H1 (cell line): ENCODE data around the gene CYP2S1. TPM values are rescaled to one million over a fixed set of nuclear protein-coding genes. Genes with fewer than 3 reads are reported as not detected.
"Not testable (repeated sequence)": the region's sequence is repeated elsewhere in the genome, so short reads cannot be mapped to it uniquely, and the experiment has no call there.

Experiments
- CTCF ChIA-PET: fragments of 300-600 bp; sonication (Branson Sonifier 250); formaldehyde crosslinking; loops from one replicate; lab custom pipeline; 2021; ENCODE audit not compliant: partially characterized antibody; lab: Charles Lee
- POLR2A ChIA-PET: fragments of 300-600 bp; sonication (Branson Sonifier 250); formaldehyde crosslinking; loops from one replicate; lab custom pipeline; 2021; ENCODE audit warnings: inconsistent platforms; ENCODE audit not compliant: partially characterized antibody; lab: Charles Lee
- DNase-seq, 2 experiments: peaks; one replicate each; pipeline versions ENCODE4 v3.0.0 to v3.0.0-alpha.2; 2010 to 2022; ENCODE audit warnings: low spot score in 2 of 2, low read depth in 1 of 2, mixed read lengths in 1 of 2
- FAIRE-seq: peaks from 2 replicates; lab custom pipeline; 2011; peaks lifted over from hg19 to GRCh38; lab: Jason Lieb, UNC
- H2AFZ ChIP-seq: 2 replicates; pipeline ENCODE4 v1.8.1; 2012; ENCODE audit warnings: low read length, inconsistent platforms
- H2AK5ac ChIP-seq: 2 replicates; pipeline ENCODE4 v1.6.1; 2013; ENCODE audit warnings: low read depth, low read length
- H2BK120ac ChIP-seq: replicated peaks from 2 replicates; pipeline ENCODE3; 2013; ENCODE audit warnings: low read depth, low read length, inconsistent platforms
- H2BK12ac ChIP-seq: 2 replicates; pipeline ENCODE4 v1.6.1; 2013; ENCODE audit warnings: low read depth, low read length
- H2BK15ac ChIP-seq: 2 replicates; pipeline ENCODE4 v1.6.1; 2013; ENCODE audit warnings: low read length
- H2BK20ac ChIP-seq: 2 replicates; pipeline ENCODE4 v1.6.1; 2013; ENCODE audit warnings: low read length
- H2BK5ac ChIP-seq: 2 replicates; pipeline ENCODE4 v1.6.1; 2013; ENCODE audit warnings: low read depth, low read length
- H3K14ac ChIP-seq: 2 replicates; pipeline ENCODE4 v1.6.1; 2013; ENCODE audit warnings: inconsistent platforms; ENCODE audit not compliant: insufficient read length
- H3K18ac ChIP-seq: 2 replicates; pipeline ENCODE4 v1.6.1; 2013; ENCODE audit warnings: low read length; ENCODE audit errors: extremely low read depth
- H3K23ac ChIP-seq: 2 replicates; pipeline ENCODE4 v1.6.1; 2013; ENCODE audit warnings: inconsistent platforms; ENCODE audit not compliant: insufficient read length
- H3K23me2 ChIP-seq: 2 replicates; pipeline ENCODE4 v1.6.1; 2013; ENCODE audit warnings: low read depth, low read length
- H3K27ac ChIP-seq: 2 replicates; pipeline ENCODE4 v1.6.1; 2011; ENCODE audit warnings: low read depth, low read length, inconsistent platforms
- H3K27me3 ChIP-seq, 4 experiments: replicated peaks in 1 of 4; 1 replicate in 1 of 4; 2 replicates in 3 of 4; pipeline versions ENCODE4 v1.6.1 to v1.8.1; 2011 to 2013; ENCODE audit warnings: low read length in 3 of 4, mild to moderate bottlenecking in 3 of 4, inconsistent platforms in 2 of 4, mixed read lengths in 2 of 4, moderate library complexity in 1 of 4; ENCODE audit not compliant: control insufficient read depth in 3 of 4, insufficient read depth in 3 of 4; ENCODE audit errors: extremely low read depth in 1 of 4
- H3K36me3 ChIP-seq, 4 experiments: 2 replicates each; pipeline versions ENCODE4 v1.6.1 to v1.8.1; 2011 to 2013; ENCODE audit warnings: mild to moderate bottlenecking in 4 of 4, low read length in 3 of 4, moderate library complexity in 2 of 4, control low read depth in 1 of 4, inconsistent platforms in 1 of 4; ENCODE audit not compliant: insufficient read depth in 4 of 4, control insufficient read depth in 2 of 4
- H3K4ac ChIP-seq: replicated peaks from 2 replicates; pipeline ENCODE3; 2013; ENCODE audit warnings: low read length, low read depth, mixed read lengths, inconsistent platforms; ENCODE audit not compliant: insufficient read length
- H3K4me1 ChIP-seq, 4 experiments: replicated peaks in 1 of 4; 1 replicate in 1 of 4; 2 replicates in 3 of 4; pipeline versions ENCODE4 v1.6.1 to v1.8.1; 2011 to 2013; ENCODE audit warnings: low read length in 3 of 4, inconsistent platforms in 2 of 4, mixed read lengths in 1 of 4; ENCODE audit not compliant: insufficient read depth in 4 of 4, control insufficient read depth in 3 of 4
- H3K4me2 ChIP-seq, 2 experiments: 2 replicates each; pipeline versions ENCODE4 v1.6.1 to v1.8.1; 2011 to 2013; ENCODE audit warnings: low read depth in 2 of 2, low read length in 2 of 2, control low read depth in 1 of 2, inconsistent platforms in 1 of 2, mild to moderate bottlenecking in 1 of 2; ENCODE audit not compliant: insufficient read depth in 1 of 2
- H3K4me3 ChIP-seq, 4 experiments: fragments of 200-600, 300-600 bp in 1 of 4; sonication (generic), shearing (Covaris generic), sonication (Bioruptor Twin) in 1 of 4; 2 replicates each; pipeline versions ENCODE4 v1.5.1 to v1.8.1; 2011 to 2016; ENCODE audit warnings: low read length in 4 of 4, low read depth in 3 of 4, control low read depth in 2 of 4, inconsistent platforms in 2 of 4, mild to moderate bottlenecking in 2 of 4, mixed read lengths in 1 of 4, moderate library complexity in 1 of 4; ENCODE audit not compliant: insufficient read depth in 2 of 4; ENCODE audit errors: extremely low read depth in 1 of 4
- H3K56ac ChIP-seq: replicated peaks from 2 replicates; pipeline ENCODE3; 2013; ENCODE audit warnings: low read depth, mild to moderate bottlenecking, mixed read lengths, low read length, inconsistent platforms; ENCODE audit not compliant: insufficient read length
- H3K79me1 ChIP-seq: 2 replicates; pipeline ENCODE4 v1.6.1; 2013; ENCODE audit warnings: low read depth, low read length, control low read depth
- H3K79me2 ChIP-seq, 2 experiments: 2 replicates each; pipeline versions ENCODE4 v1.6.1 to v1.8.1; 2012 to 2013; ENCODE audit warnings: low read length in 2 of 2, mild to moderate bottlenecking in 2 of 2, inconsistent platforms in 1 of 2; ENCODE audit not compliant: insufficient read depth in 2 of 2, control insufficient read depth in 1 of 2
- H3K9ac ChIP-seq, 4 experiments: replicated peaks in 1 of 4; 1 replicate in 1 of 4; 2 replicates in 3 of 4; pipeline versions ENCODE4 v1.6.1 to v1.8.1; 2011 to 2013; ENCODE audit warnings: low read depth in 3 of 4, low read length in 3 of 4, control low read depth in 2 of 4, mild to moderate bottlenecking in 2 of 4, moderate library complexity in 2 of 4, inconsistent platforms in 1 of 4; ENCODE audit errors: extremely low read depth in 1 of 4
- H3K9me3 ChIP-seq, 2 experiments: 2 replicates each; pipeline versions ENCODE4 v1.6.1 to v1.8.1; 2012 to 2013; ENCODE audit warnings: mild to moderate bottlenecking in 2 of 2, moderate library complexity in 2 of 2, control low read depth in 1 of 2, inconsistent platforms in 1 of 2, low read depth in 1 of 2, low read length in 1 of 2, mixed read lengths in 1 of 2; ENCODE audit not compliant: insufficient read depth in 2 of 2
- H4K20me1 ChIP-seq, 2 experiments: replicated peaks in 1 of 2; 2 replicates each; pipeline versions ENCODE3 to v1.8.1; 2011 to 2013; ENCODE audit warnings: inconsistent platforms in 2 of 2, low read length in 2 of 2, mild to moderate bottlenecking in 1 of 2; ENCODE audit not compliant: insufficient read depth in 2 of 2, control insufficient read depth in 1 of 2
- H4K5ac ChIP-seq: 2 replicates; pipeline ENCODE4 v1.6.1; 2013; ENCODE audit warnings: low read length, low read depth, mixed read lengths, inconsistent platforms; ENCODE audit not compliant: insufficient read length
- H4K8ac ChIP-seq: 2 replicates; pipeline ENCODE4 v1.8.0; 2013; ENCODE audit warnings: mild to moderate bottlenecking, moderate library complexity, low read length, inconsistent platforms; ENCODE audit not compliant: insufficient read depth; ENCODE audit errors: extremely low read depth
- H4K91ac ChIP-seq: replicated peaks from 2 replicates; pipeline ENCODE3; 2013; ENCODE audit warnings: low read length, mixed read lengths, inconsistent platforms; ENCODE audit not compliant: insufficient read length
- WGBS, 2 experiments: shearing (Covaris generic) in 1 of 2; methylation state at CpG; one replicate each; pipeline versions ENCODE4 v1.1.6 to v1.1.7; 2013 to 2015; ENCODE audit warnings: low lambda C conversion rate in 2 of 2, mixed read lengths in 2 of 2, inconsistent platforms in 1 of 2, low coverage in 1 of 2, missing lambda C conversion rate in 1 of 2; ENCODE audit not compliant: insufficient replicate concordance in 2 of 2, insufficient coverage in 1 of 2, insufficient read length in 1 of 2; ENCODE audit errors: extremely low coverage in 1 of 2, missing lambda C conversion rate in 1 of 2; 5-methylcytosine and 5-hydroxymethylcytosine counted together
- polyA plus RNA-seq, 7 experiments: library from polyadenylated mRNA; depleted of rRNA in 3 of 7; stranded (reverse) in 5 of 7; unstranded in 2 of 7; fragments of >200 nt in 5 of 7; fragments of 200-250 nt in 2 of 7; gene quantifications; 1 replicate in 5 of 7; 2 replicates in 1 of 7; 4 replicates in 1 of 7; pipeline versions ENCODE4 v1.2.1 to v1.2.3, GENCODE V29; 2011 to 2013; ENCODE audit warnings: missing spikeins in 2 of 7, mixed read lengths in 2 of 7
- total RNA-seq: library from RNA; stranded (reverse); fragmentation: NEBNext Ultra II Directional; extraction: Animal tissue kit (Norgen Biotek cat#: 25700); gene quantifications from 2 replicates; pipeline ENCODE4 v1.2.1, GENCODE V29; 2021

Gene CYP2S1
- total and polyA plus RNA-seq, 2 of the 8 experiments (the other 6 are each of a cell fraction or from before 2014, with no cell fraction given) = 97.9 to 245 TPM

GRCh38 chr19:41150986-41151385 is 42.0 kb upstream of the CYP2S1 start:
- H3K23me2 ChIP-seq, POLR2A ChIA-PET, H3K14ac ChIP-seq, H3K56ac ChIP-seq, H2BK20ac ChIP-seq, FAIRE-seq, H2BK12ac ChIP-seq, H2BK5ac ChIP-seq, H3K27me3 ChIP-seq, H2BK120ac ChIP-seq, H3K79me1 ChIP-seq, H3K4ac ChIP-seq, H3K4me3 ChIP-seq, H3K18ac ChIP-seq, H3K79me2 ChIP-seq, H3K23ac ChIP-seq, DNase-seq, H3K27ac ChIP-seq, H3K36me3 ChIP-seq, H2BK15ac ChIP-seq, H3K4me1 ChIP-seq, H3K9ac ChIP-seq, H2AFZ ChIP-seq, H4K91ac ChIP-seq, H3K9me3 ChIP-seq, H2AK5ac ChIP-seq, H3K4me2 ChIP-seq, H4K8ac ChIP-seq, H4K5ac ChIP-seq, H4K20me1 ChIP-seq: not testable (repeated sequence)
- 92% methylated on average over 7 of the region's 7 CpGs; no CpG with 5 or more reads in 1 of the 2 experiments for WGBS, 2 experiments
- CTCF ChIA-PET = interaction anchor here (0.7 to 0.9 kb wide), 2 partner anchors 111 to 302 kb away, joined by 3 read pairs; no protein-coding TSS in a partner anchor
